ENCODE data around the gene MTM1. TPM values are rescaled to one million over a fixed set of nuclear protein-coding genes. Genes with fewer than 3 reads are reported as not detected.

MTM1 gene
- total and polyA plus RNA-seq, 2 donors from 2014 or later: 6.6 to 20.5 TPM

DNA sequence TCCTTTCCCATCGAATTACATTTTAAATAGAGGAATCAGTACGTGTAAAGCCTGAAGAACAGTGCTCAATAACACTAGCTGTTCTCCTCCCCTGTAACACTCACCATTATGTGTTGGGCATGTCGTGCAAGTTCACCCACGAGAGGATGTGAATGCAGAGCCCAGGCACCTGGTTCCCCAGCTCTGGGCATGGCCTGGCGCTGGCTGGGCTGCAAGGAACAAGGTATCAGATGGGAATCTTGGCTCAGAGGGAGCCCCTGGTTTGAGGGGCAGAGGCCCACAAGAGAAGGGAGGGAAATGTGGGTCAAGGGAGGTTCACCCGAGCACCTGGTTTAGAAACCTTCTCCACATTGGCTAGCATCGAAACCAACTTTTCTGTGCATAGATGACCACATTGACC, 41.7 kb upstream of the MTM1 start:
- Histone ChIP-seq H3K27me3 (ENCODE audit: control insufficient read depth, insufficient read depth, low read length) (no peaks in the 10 kb centered on the region), H3K4me1 (ENCODE audit: control insufficient read depth in 2 of 3, insufficient read depth in 2 of 3, low read depth in 1 of 3, low read length in 3 of 3) (no peaks in the 10 kb centered on the region), H3K36me3 (ENCODE audit: control insufficient read depth in 2 of 3, insufficient read depth in 3 of 3, low read length in 3 of 3) (no peaks in the 10 kb centered on the region), H3K27ac (ENCODE audit: low read depth in 2 of 2, low read length in 2 of 2) (no peak overlapping the region), H3K4me3 (ENCODE audit: low read length in 3 of 3) (no peak overlapping the region), H3K9ac (ENCODE audit: low read length in 3 of 3) (no peak overlapping the region), H3K9me3 (ENCODE audit: control insufficient read depth in 2 of 3, insufficient read depth in 1 of 3, low read length in 3 of 3) (no peaks in the 10 kb centered on the region)
- FAIRE-seq (no peak), DNase-seq (no peak)
- TF ChIP-seq, protein P1, sequence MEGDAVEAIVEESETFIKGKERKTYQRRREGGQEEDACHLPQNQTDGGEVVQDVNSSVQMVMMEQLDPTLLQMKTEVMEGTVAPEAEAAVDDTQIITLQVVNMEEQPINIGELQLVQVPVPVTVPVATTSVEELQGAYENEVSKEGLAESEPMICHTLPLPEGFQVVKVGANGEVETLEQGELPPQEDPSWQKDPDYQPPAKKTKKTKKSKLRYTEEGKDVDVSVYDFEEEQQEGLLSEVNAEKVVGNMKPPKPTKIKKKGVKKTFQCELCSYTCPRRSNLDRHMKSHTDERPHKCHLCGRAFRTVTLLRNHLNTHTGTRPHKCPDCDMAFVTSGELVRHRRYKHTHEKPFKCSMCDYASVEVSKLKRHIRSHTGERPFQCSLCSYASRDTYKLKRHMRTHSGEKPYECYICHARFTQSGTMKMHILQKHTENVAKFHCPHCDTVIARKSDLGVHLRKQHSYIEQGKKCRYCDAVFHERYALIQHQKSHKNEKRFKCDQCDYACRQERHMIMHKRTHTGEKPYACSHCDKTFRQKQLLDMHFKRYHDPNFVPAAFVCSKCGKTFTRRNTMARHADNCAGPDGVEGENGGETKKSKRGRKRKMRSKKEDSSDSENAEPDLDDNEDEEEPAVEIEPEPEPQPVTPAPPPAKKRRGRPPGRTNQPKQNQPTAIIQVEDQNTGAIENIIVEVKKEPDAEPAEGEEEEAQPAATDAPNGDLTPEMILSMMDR (IDR thresholded peaks at IDR 0.05; ENCODE audit: borderline replicate concordance, extremely low read depth, insufficient read depth): no peak
- intact Hi-C loops (cut with DNase I): no loop called here

DNA sequence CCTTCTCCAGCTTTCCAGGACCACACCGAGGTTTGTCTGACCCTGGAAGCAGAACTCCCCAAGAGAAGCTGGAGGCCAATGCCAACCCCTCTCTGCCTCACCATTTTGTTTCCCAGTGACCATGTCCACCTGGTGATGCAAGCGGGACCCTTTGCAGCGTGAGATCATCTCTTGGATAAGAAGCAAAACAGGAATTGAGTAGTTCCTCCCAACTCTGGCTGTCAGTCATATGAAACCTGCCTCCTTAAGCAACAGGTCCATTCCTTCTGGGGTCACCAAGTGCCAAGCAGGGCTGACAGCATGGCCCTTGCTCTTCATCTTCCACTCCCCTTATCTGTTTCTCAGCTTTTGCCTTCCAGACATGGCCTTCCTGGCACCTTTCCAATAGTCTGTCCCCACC, 41.3 kb upstream of the MTM1 start:
- TF ChIP-seq, protein P1 (IDR thresholded peaks at IDR 0.05; ENCODE audit: borderline replicate concordance, extremely low read depth, insufficient read depth): no peak
- no peak for DNase-seq
- no peaks in the 10 kb centered on the region for H3K27me3 ChIP-seq (ENCODE audit: control insufficient read depth, insufficient read depth, low read length)
- no peaks in the 10 kb centered on the region for H3K36me3 ChIP-seq (ENCODE audit: control insufficient read depth in 2 of 3, insufficient read depth in 3 of 3, low read length in 3 of 3)
- H3K27ac ChIP-seq (ENCODE audit: low read depth in 2 of 2, low read length in 2 of 2): peak overlapping the region in 1 of 2 donors; percentile 3
- H3K4me3 ChIP-seq (ENCODE audit: low read length in 3 of 3): no peak overlapping the region
- H3K4me1 ChIP-seq (ENCODE audit: control insufficient read depth in 2 of 3, insufficient read depth in 2 of 3, low read depth in 1 of 3, low read length in 3 of 3): no peaks in the 10 kb centered on the region
- intact Hi-C loops (cut with DNase I): no loop called here
- H3K9me3 ChIP-seq (ENCODE audit: control insufficient read depth in 2 of 3, insufficient read depth in 1 of 3, low read length in 3 of 3): no peaks in the 10 kb centered on the region
- FAIRE-seq: no peak
- no peak overlapping the region for H3K9ac ChIP-seq (ENCODE audit: low read length in 3 of 3)

DNA sequence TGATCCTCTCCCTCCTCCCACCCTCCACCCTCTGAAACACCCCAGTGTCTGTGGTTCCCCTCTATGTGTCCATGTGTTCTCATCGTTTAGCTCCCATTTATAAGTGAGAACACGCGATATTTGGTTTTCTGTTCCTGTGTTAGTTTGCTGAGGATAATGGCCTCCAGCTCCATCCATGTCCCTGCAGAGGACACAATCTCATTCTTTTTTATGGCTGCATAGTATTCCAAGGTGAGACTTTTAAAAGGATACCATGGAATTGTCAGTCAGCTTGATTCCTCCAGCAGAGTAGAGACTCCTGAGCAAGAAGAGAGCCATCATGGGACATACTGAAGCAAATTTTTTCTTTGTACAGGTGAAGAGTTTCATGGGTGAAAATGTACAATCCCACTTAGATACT, 38.8 kb upstream of the MTM1 start:
- intact Hi-C loops (cut with DNase I): no loop called here
- Histone ChIP-seq H3K27me3 (ENCODE audit: control insufficient read depth, insufficient read depth, low read length) (no peaks in the 10 kb centered on the region), H3K9ac (ENCODE audit: low read length in 3 of 3) (no peak overlapping the region), H3K4me3 (ENCODE audit: low read length in 3 of 3) (no peak overlapping the region), H3K9me3 (ENCODE audit: control insufficient read depth in 2 of 3, insufficient read depth in 1 of 3, low read length in 3 of 3) (no peaks in the 10 kb centered on the region), H3K36me3 (ENCODE audit: control insufficient read depth in 2 of 3, insufficient read depth in 3 of 3, low read length in 3 of 3) (no peaks in the 10 kb centered on the region), H3K27ac (ENCODE audit: low read depth in 2 of 2, low read length in 2 of 2) (no peak overlapping the region), H3K4me1 (ENCODE audit: control insufficient read depth in 2 of 3, insufficient read depth in 2 of 3, low read depth in 1 of 3, low read length in 3 of 3) (no peaks in the 10 kb centered on the region)
- DNase-seq (no peak), FAIRE-seq (no peak)
- TF ChIP-seq, protein P1 (IDR thresholded peaks at IDR 0.05; ENCODE audit: borderline replicate concordance, extremely low read depth, insufficient read depth): no peak

DNA sequence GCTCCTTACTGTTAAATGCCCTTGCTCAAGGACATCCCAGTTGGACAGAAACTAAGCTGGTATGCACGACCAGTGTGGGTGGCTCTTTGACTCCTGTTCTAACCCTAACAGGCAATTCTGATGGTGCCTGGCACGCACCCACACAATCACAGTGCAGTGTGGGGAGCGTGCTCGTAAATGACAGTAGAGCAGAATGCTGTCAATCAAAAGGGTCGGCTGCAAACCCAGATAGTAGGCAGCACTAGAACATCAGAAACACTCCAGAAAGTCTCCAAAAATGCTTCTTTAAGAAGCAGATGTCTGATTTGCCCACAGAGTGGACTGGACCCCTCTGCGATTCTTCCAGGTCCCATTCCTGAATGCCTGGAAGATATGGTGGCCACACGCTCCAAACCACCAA, 37.6 kb upstream of the MTM1 start:
- no peak overlapping the region for H3K27ac ChIP-seq (ENCODE audit: low read depth in 2 of 2, low read length in 2 of 2)
- intact Hi-C loops (cut with DNase I): no loop called here
- H3K36me3 ChIP-seq (ENCODE audit: control insufficient read depth in 2 of 3, insufficient read depth in 3 of 3, low read length in 3 of 3): no peaks in the 10 kb centered on the region
- FAIRE-seq (no peak), DNase-seq (no peak)
- no peak overlapping the region for H3K4me3 ChIP-seq (ENCODE audit: low read length in 3 of 3)
- no peaks in the 10 kb centered on the region for H3K27me3 ChIP-seq (ENCODE audit: control insufficient read depth, insufficient read depth, low read length)
- TF ChIP-seq, protein P1 (IDR thresholded peaks at IDR 0.05; ENCODE audit: borderline replicate concordance, extremely low read depth, insufficient read depth): no peak
- no peaks in the 10 kb centered on the region for H3K9me3 ChIP-seq (ENCODE audit: control insufficient read depth in 2 of 3, insufficient read depth in 1 of 3, low read length in 3 of 3)
- H3K9ac ChIP-seq (ENCODE audit: low read length in 3 of 3): no peak overlapping the region
- H3K4me1 ChIP-seq (ENCODE audit: control insufficient read depth in 2 of 3, insufficient read depth in 2 of 3, low read depth in 1 of 3, low read length in 3 of 3): no peaks in the 10 kb centered on the region

Measured in kidney (tissue), 14 donors.